Brain microvascular endothelial cell (primary cell): ENCODE measurements around the gene FUT6.
"Not testable (repeated sequence)": the region's sequence is repeated elsewhere in the genome, so short reads cannot be mapped to it uniquely, and the experiment has no call there.

Source experiments
- DNase-seq: peaks from one replicate; pipeline ENCODE4 v3.0.0-alpha.2; 2020
- H3K27ac ChIP-seq: fragments of 250-450 bp; sonication (Bioruptor Pico); 2 replicates; pipeline ENCODE4 v1.5.1; 2020; ENCODE audit warnings: mild to moderate bottlenecking, moderate library complexity
- H3K27me3 ChIP-seq: fragments of 250-450 bp; sonication (Bioruptor Pico); replicated peaks from 2 replicates; pipeline ENCODE4 v1.5.1; 2020; ENCODE audit warnings: mild to moderate bottlenecking
- H3K36me3 ChIP-seq: fragments of 250-450 bp; sonication (Bioruptor Pico); replicated peaks from 2 replicates; pipeline ENCODE4 v1.5.1; 2020; ENCODE audit warnings: mild to moderate bottlenecking
- H3K4me3 ChIP-seq: 2 replicates; pipeline ENCODE4 v1.5.1; 2011; ENCODE audit warnings: low read depth, mild to moderate bottlenecking, control low read depth, low read length, moderate library complexity
- in situ Hi-C: cut with HindIII; loops from 2 replicates; pipeline ENCODE4 v1.10.0; 2017; ENCODE audit warnings: low sequenced_read_pairs, low pct_ligation_motif_present
- TF ChIP-seq, protein P1 (sequence below): IDR thresholded peaks from 2 replicates; pipeline ENCODE4 v1.5.1; 2011; ENCODE audit warnings: low read depth, mild to moderate bottlenecking, moderate library complexity, low read length, control low read depth, inconsistent platforms; ENCODE audit errors: missing control alignments

Gene FUT6

DNA sequence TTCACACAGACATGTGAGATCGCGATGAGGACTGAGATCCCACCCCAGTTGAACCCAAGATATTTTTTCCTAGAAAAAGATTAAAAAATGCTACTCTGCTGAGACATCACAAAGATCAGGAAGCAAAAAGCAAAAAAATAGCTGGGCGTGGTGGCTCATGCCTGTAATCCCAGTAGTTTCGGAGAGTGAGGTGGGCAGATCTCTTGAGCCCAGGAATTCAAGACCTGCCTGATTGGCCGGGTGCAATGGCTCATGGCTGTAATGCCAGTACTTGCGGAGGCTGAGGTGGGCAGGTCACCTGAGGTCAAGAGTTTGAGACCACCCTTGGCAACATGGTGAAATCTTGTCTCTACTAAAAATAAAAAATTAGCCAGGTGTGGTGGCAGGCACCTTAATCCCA lies 10.7 kb upstream of the FUT6 start:
- Histone ChIP-seq H3K27me3 (peaks cover 3% of the 10 kb centered on the region), H3K27ac (no peak overlapping the region), H3K36me3 (no peaks in the 10 kb centered on the region), H3K4me3 (no peak overlapping the region)
- in situ Hi-C loops = no loop called here
- TF ChIP-seq, protein P1, sequence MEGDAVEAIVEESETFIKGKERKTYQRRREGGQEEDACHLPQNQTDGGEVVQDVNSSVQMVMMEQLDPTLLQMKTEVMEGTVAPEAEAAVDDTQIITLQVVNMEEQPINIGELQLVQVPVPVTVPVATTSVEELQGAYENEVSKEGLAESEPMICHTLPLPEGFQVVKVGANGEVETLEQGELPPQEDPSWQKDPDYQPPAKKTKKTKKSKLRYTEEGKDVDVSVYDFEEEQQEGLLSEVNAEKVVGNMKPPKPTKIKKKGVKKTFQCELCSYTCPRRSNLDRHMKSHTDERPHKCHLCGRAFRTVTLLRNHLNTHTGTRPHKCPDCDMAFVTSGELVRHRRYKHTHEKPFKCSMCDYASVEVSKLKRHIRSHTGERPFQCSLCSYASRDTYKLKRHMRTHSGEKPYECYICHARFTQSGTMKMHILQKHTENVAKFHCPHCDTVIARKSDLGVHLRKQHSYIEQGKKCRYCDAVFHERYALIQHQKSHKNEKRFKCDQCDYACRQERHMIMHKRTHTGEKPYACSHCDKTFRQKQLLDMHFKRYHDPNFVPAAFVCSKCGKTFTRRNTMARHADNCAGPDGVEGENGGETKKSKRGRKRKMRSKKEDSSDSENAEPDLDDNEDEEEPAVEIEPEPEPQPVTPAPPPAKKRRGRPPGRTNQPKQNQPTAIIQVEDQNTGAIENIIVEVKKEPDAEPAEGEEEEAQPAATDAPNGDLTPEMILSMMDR = no peak
- no peak for DNase-seq

DNA sequence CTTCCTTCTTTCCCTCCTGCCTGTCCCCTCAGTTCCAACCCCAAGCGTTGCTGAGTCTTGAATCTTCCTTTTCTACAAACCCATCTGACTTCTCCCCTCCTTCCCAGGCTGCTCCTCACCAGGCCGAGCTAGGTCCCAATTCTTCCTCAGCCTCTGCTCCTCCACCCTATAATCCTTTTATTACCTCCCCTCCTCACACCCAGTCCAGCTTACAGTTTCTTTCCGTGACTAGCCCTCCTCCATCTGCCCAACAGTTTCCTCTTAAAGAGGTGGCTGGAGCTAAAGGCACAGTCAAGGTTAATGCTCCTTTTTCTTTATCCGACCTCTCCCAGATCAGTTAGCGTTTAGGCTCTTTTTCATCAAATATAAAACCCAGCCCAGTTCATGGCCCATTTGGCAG lies 9.1 kb upstream of the FUT6 start:
- DNase-seq, H3K4me3 ChIP-seq, in situ Hi-C loops, H3K27me3 ChIP-seq, H3K27ac ChIP-seq, H3K36me3 ChIP-seq: not testable (repeated sequence)

DNA sequence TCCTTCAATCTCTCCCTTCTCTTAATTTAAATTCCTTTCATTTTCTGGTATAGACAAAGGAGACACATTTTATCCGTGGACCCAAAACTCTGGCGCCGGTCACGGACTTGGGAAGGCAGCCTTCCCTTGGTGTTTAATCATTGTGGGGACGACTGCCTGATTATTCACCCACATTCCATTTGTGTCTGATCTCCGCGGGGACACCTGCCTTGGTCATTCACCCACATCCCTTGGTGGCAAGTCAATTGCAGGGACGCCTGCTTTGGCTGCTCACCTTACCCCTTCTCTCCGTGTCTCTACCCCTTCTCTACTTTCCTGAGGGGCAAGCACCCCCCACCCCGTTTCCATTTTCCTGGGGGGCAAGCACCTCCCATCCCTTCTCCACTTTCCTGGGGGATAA lies 8.3 kb upstream of the FUT6 start:
- H3K36me3 ChIP-seq, DNase-seq, H3K4me3 ChIP-seq, in situ Hi-C loops, H3K27me3 ChIP-seq, H3K27ac ChIP-seq: not testable (repeated sequence)

DNA sequence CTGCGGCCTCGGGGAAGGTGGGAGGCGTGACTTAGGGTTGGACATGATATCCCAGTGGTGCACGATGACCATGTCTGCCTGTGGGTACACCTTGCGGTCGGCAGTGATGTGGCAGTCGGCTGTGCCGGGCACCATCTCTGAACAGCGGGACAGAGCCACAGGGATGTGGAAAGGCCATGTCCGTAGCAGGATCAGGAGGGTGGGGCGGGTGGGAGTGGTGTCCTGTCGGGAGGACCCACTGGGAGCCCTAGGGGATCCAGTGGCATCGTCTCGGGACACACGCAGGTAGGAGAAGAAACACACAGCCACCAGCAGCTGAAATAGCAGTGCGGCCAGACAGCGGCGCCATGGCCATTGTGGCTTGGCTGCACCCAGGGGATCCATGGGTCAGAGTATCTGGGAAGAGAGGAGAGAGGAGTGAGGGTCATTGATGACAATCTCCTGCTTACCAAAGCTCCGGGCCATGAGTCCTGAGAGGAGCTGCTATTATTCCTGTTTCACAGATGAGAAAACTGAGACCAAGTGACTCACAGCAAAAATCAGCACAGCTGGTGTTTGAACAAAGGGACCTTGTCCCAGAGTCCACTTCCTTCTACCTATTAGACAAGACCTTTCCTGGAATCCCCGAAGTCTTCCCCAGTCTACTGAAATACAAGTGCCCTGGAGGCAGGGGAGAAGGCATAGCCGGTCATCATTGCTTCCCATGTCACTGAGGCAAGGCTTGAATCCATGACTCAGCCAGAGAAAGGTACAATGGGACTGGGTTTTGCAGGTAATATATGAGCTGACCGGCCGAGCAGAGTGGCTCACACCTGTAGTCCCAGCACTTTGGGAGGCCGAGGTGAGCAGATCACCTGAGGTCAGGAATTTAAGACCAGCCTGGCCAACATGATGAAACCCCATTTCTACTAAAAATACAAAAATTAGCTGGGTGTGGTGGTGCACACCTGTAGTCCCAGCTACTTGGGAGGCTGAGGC lies 5.2 kb upstream of the FUT6 start:
- TF ChIP-seq, protein P1 = no peak
- in situ Hi-C loops = no loop called here

DNA sequence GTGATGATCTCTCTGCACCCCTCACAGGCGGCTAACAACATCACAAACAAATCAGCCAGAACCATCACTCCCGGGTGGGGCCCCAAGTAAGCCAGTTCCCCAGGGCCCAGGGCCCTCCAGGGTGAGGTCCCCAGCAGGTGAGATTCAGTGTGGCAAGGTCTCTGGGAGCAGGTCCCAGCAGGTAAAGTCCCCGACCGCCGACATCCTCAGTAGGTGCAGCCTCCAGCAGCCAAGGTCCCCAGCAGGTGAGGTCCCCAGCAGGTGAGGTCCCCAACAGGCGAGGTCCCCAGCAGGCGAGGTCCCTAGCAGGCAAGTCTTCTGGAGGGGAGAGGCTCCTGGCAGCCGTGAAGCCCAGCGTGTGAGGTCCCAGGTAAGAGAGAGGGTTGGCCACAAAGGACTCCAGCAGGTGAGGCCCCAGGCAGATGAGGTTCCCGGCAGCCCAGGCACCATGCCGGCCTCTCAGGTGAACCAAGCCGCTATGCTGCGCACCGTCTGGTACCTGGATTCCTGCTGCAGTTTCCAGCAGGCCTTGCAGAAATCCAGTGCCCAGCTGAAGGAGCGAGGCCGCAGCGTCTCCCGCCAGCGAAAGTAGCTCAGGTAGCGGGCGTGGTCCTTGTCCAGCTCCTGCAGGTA lies 3.9 kb upstream of the FUT6 start:
- no peaks in the 10 kb centered on the region for H3K36me3 ChIP-seq
- H3K4me3 ChIP-seq = no peak overlapping the region
- H3K27me3 ChIP-seq = no peaks in the 10 kb centered on the region
- TF ChIP-seq, protein P1 = no peak
- no peak for DNase-seq
- in situ Hi-C loops = no loop called here
- H3K27ac ChIP-seq = no peak overlapping the region

More for the DNA sequence above, 5.2 kb upstream of the FUT6 start:
- H3K4me3 ChIP-seq = no peak overlapping the region
- H3K27me3 ChIP-seq = no peaks in the 10 kb centered on the region
- H3K27ac ChIP-seq = no peak overlapping the region
- no peaks in the 10 kb centered on the region for H3K36me3 ChIP-seq
- DNase-seq = no peak

DNA sequence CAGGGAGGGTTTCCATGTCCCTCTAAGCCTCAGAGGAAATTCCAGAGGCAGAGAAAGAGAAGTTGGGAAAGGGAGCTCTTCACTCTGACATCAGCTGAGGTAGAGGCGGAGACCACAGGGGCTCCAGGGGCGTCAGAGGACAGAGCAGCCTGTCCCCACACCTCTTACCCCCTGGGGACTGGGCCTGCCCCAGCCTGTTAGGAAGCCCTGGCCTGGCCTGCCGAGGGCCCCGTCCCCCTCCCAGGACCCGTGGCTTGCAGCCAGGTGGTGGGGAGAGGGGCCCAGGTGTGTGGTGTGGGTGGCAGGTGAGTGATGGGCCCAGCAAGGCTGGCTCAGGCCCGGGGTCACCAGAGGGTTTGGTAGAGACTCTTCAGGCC lies 2.2 kb upstream of the FUT6 start:
- in situ Hi-C loops, H3K27me3 ChIP-seq: not testable (repeated sequence)

DNA sequence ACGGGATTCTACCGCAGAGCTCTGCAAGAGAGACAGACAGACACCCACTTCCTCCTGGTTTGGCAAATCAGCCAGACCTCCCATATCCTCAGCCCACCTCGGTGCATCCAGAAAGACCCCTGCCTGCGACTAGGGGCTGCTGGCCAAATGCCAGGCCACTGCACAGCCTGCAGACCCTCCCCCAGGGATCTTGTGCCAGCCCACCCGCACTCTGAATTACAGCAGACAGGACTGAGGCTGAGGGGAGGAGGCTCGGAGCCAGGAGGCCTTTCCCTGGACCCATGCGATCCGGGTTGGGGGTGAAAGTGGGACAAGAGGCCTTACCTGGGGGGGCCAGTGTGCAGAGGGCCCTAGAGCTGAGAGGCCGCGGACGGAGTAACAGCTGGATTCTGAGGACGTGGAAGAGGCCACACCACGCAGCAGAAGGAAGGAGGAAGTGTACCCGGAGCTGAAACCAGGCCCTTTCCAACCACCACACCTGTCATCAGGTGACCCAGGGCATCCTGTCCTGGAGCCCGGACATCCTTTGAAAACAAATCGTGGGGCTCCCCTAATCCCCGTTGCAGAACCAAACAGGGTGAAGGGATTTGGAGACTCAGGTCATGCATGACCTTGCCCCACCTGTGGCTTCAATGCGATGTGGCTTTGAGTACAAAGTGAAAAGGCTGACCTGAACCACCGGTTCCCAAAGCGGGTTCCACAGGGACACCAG lies 993 bp downstream of the FUT6 start:
- Histone ChIP-seq H3K27me3 (no peaks in the 10 kb centered on the region), H3K4me3 (no peak overlapping the region), H3K36me3 (no peaks in the 10 kb centered on the region), H3K27ac (no peak overlapping the region)
- no peak for DNase-seq
- TF ChIP-seq, protein P1 = no peak
- in situ Hi-C loops = no loop called here

More for the DNA sequence above, 2.2 kb upstream of the FUT6 start:
- H3K4me3 ChIP-seq, H3K36me3 ChIP-seq, DNase-seq, H3K27ac ChIP-seq: not testable (repeated sequence)
